Keratinocyte (primary cell): ENCODE data around the gene STX10. TPM values are rescaled to one million over a fixed set of nuclear protein-coding genes. Genes with fewer than 3 reads are reported as not detected.

Source experiments
- DNase-seq: peaks from one replicate; pipeline ENCODE4 v3.0.0-alpha.2; 2011; ENCODE audit warnings: low read depth, missing footprints, low spot score
- FAIRE-seq: peaks from 2 replicates; lab custom pipeline; 2011; peaks lifted over from hg19 to GRCh38; lab: Jason Lieb, UNC
- H2AFZ ChIP-seq: 2 replicates; pipeline ENCODE4 v1.6.0; 2012; ENCODE audit warnings: low read length, control low read depth, inconsistent platforms; ENCODE audit not compliant: control insufficient read depth
- H3K27ac ChIP-seq: 2 replicates; pipeline ENCODE4 v1.5.1; 2011; ENCODE audit warnings: low read length; ENCODE audit not compliant: control insufficient read depth, insufficient read depth
- H3K27me3 ChIP-seq: 3 replicates; pipeline ENCODE4 v1.6.0; 2011; ENCODE audit warnings: low read length; ENCODE audit not compliant: control insufficient read depth, insufficient read depth; ENCODE audit errors: extremely low read depth
- H3K36me3 ChIP-seq, 2 experiments: 2 replicates in 1 of 2; 3 replicates in 1 of 2; pipeline ENCODE4 v1.5.1; 2011; ENCODE audit warnings: low read length in 2 of 2, mild to moderate bottlenecking in 1 of 2; ENCODE audit not compliant: control insufficient read depth in 2 of 2, insufficient read depth in 2 of 2; ENCODE audit errors: extremely low read depth in 1 of 2
- H3K4me1 ChIP-seq: 3 replicates; pipeline ENCODE4 v1.5.1; 2011; ENCODE audit warnings: low read length; ENCODE audit not compliant: control insufficient read depth, insufficient read depth; ENCODE audit errors: extremely low read depth
- H3K4me2 ChIP-seq: 3 replicates; pipeline ENCODE4 v1.6.0; 2011; ENCODE audit warnings: low read depth, low read length; ENCODE audit not compliant: control insufficient read depth, insufficient read depth; ENCODE audit errors: extremely low read depth
- H3K4me3 ChIP-seq, 3 experiments: fragments of 200-600 bp in 1 of 3; sonication (generic) in 1 of 3; 2 replicates in 2 of 3; 3 replicates in 1 of 3; pipeline ENCODE4 v1.5.1; 2011 to 2016; ENCODE audit warnings: low read length in 3 of 3, mild to moderate bottlenecking in 3 of 3, control low read depth in 2 of 3, inconsistent platforms in 1 of 3, low read depth in 1 of 3, mixed read lengths in 1 of 3, mixed run types in 1 of 3, moderate library complexity in 1 of 3; ENCODE audit not compliant: control insufficient read depth in 2 of 3, insufficient read depth in 2 of 3; ENCODE audit errors: extremely low read depth in 1 of 3
- H3K79me2 ChIP-seq: 2 replicates; pipeline ENCODE4 v1.6.0; 2012; ENCODE audit warnings: low read length; ENCODE audit not compliant: control insufficient read depth, insufficient read depth
- H3K9ac ChIP-seq: 3 replicates; pipeline ENCODE4 v1.6.0; 2011; ENCODE audit warnings: low read length; ENCODE audit not compliant: control insufficient read depth, insufficient read depth; ENCODE audit errors: extremely low read depth
- H3K9me1 ChIP-seq: 3 replicates; pipeline ENCODE4 v1.6.0; 2011; ENCODE audit warnings: low read length; ENCODE audit not compliant: control insufficient read depth, insufficient read depth; ENCODE audit errors: extremely low read depth
- H3K9me3 ChIP-seq: 2 replicates; pipeline ENCODE4 v1.5.1; 2012; ENCODE audit warnings: low read depth, low read length; ENCODE audit not compliant: control insufficient read depth
- H4K20me1 ChIP-seq: 3 replicates; pipeline ENCODE4 v1.6.0; 2011; ENCODE audit warnings: low read length; ENCODE audit not compliant: control insufficient read depth, insufficient read depth; ENCODE audit errors: extremely low read depth
- EZH2 ChIP-seq: IDR thresholded peaks from one replicate; pipeline ENCODE4 v1.6.1; 2012; ENCODE audit warnings: inconsistent platforms, mild to moderate bottlenecking, low read length, moderate library complexity
- dilution Hi-C: fragments of 300-500 bp; cut with MboI; formaldehyde crosslinking; loops from one replicate; pipeline ENCODE4 v1.7.0; 2020; ENCODE audit warnings: low sequenced_read_pairs; ENCODE audit not compliant: extremely low pct_ligation_motif_present
- polyA plus RNA-seq, 5 experiments: library from polyadenylated mRNA; depleted of rRNA in 3 of 5; stranded (reverse) in 3 of 5; stranded (forward) in 1 of 5; unstranded in 1 of 5; fragments of >200 nt; gene quantifications; 1 replicate in 1 of 5; 2 replicates in 3 of 5; 3 replicates in 1 of 5; pipeline versions ENCODE4 v1.2.1 to v1.2.3, GENCODE V29; 2011 to 2012; ENCODE audit warnings: missing spikeins in 2 of 5, low read depth in 1 of 5, low replicate concordance in 1 of 5
- TF ChIP-seq, protein P1 (sequence below), 3 experiments: IDR thresholded peaks in 1 of 3; conservative IDR thresholded peaks in 1 of 3; optimal IDR thresholded peaks in 1 of 3; 2 replicates in 2 of 3; 3 replicates in 1 of 3; pipeline versions ENCODE3 to v1.5.1; 2011; ENCODE audit warnings: low read length in 3 of 3, mild to moderate bottlenecking in 3 of 3, moderate library complexity in 2 of 3, control low read depth in 1 of 3, inconsistent platforms in 1 of 3; ENCODE audit not compliant: insufficient read depth in 2 of 3; ENCODE audit errors: extremely low read depth in 1 of 3

STX10 gene
- polyA plus RNA-seq, 1 donor (not counting 4 experiments of a cell fraction or from before 2014, with no cell fraction given), result 65.2 TPM

DNA sequence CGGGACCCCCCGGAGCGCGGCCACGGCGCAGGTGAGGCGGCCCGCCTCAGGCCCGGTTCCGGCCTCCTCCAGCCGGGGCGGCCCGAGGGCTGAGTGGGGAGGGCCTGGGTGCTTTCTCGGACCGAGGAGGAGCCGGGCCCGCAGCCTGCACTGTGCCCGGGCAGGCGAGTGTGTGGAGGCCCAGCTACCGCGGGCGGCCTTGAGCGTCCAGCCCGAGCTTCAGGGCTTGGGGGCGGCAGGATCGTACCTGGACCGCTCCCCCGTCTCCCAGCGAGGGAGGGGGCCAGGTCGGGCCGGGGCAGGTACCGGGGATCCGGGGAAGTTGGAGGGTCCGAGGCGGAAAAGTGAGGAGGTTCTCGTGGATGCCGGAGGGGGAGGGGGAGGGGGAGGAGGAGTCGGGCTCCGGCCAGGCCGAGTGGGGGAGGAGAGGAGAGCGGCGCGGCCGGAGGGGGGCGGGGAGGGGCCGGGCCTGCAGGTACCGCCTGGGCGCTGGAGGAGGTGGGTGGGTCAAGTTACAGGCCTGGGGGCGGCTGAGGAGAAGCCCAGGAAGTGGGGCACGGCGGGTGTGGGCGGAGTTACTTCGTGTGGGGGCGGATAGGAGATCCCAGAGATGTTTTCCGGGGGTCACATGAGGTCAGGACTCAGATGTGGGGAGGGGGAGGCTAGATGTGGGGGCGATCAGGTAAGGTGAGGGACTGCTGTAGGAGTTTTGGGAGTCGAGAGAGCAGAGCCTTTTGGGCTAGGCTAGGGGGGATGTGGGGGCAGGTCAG is 31.6 kb downstream of the STX10 start:
- no peaks in the 10 kb centered on the region for H3K9me1 ChIP-seq
- H3K27me3 ChIP-seq, result no peaks in the 10 kb centered on the region
- H3K36me3 ChIP-seq, result peaks cover 16 to 30% of the 10 kb centered on the region in 2 experiments
- peaks cover 20% of the 10 kb centered on the region for H4K20me1 ChIP-seq
- TF ChIP-seq EZH2, result no peak
- TF ChIP-seq, protein P1, sequence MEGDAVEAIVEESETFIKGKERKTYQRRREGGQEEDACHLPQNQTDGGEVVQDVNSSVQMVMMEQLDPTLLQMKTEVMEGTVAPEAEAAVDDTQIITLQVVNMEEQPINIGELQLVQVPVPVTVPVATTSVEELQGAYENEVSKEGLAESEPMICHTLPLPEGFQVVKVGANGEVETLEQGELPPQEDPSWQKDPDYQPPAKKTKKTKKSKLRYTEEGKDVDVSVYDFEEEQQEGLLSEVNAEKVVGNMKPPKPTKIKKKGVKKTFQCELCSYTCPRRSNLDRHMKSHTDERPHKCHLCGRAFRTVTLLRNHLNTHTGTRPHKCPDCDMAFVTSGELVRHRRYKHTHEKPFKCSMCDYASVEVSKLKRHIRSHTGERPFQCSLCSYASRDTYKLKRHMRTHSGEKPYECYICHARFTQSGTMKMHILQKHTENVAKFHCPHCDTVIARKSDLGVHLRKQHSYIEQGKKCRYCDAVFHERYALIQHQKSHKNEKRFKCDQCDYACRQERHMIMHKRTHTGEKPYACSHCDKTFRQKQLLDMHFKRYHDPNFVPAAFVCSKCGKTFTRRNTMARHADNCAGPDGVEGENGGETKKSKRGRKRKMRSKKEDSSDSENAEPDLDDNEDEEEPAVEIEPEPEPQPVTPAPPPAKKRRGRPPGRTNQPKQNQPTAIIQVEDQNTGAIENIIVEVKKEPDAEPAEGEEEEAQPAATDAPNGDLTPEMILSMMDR (optimal IDR thresholded peaks at IDR 0.05 in 1 of 3, IDR thresholded peaks at IDR 0.05 in 1 of 3, conservative IDR thresholded peaks at IDR 0.05 in 1 of 3; ENCODE audit: extremely low read depth in 1 of 3, insufficient read depth in 2 of 3, low read length in 3 of 3), result no peak
- H2AFZ ChIP-seq, result no peak overlapping the region
- H3K27ac ChIP-seq, result peak overlapping the region; percentile 43
- peaks cover 69% of the 10 kb centered on the region for H3K79me2 ChIP-seq
- H3K4me2 ChIP-seq, result peak overlapping the region; percentile 90
- H3K4me1 ChIP-seq, result peaks cover 32% of the 10 kb centered on the region
- H3K9me3 ChIP-seq, result no peaks in the 10 kb centered on the region
- peak overlapping the region; percentile 78 for H3K9ac ChIP-seq
- FAIRE-seq (no peak), DNase-seq (no peak)
- dilution Hi-C loops, result no loop called here
- H3K4me3 ChIP-seq, result peak overlapping the region; percentile 63 to 95 (median 91)

DNA sequence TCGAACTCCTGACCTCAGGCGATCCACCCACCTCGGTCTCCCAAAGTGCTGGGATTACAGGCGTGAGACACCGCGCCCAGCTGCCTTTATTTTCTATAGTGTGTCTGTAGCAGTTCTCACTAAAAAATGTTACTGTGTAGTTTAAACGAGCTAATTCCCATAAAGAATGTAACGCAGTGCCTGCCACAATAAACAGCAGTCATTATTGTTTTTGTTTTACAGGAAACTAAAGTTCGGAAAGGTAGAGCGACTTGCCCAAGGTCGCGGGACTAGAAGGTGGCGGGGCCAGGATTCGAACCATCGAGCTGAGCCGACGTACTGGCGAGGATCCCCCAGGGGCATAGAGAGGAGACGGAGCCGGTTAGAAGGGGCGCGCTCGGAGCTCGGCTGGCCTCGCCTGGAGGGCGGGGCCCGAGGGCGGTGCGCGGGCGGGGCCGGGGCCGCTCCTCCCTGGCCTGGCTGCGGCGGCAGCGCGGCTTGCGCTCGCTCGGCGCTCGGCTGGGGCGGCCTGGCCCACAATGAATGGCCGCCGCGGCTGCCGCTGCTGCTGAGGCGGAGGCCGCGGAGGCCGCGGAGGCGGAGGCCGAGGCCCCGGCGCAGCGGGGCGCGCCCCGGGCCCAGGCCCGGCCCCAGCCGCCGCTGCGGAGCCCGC is 32.3 kb downstream of the STX10 start, which contains the start of gene NACC1:
TSS of gene NACC1 (plus strand) at position 493 of the 652 bp plus-strand sequence. CDS start 16,944 bp downstream, outside the sequence.
- TF ChIP-seq, protein P1 (optimal IDR thresholded peaks at IDR 0.05 in 1 of 3, IDR thresholded peaks at IDR 0.05 in 1 of 3, conservative IDR thresholded peaks at IDR 0.05 in 1 of 3; ENCODE audit: extremely low read depth in 1 of 3, insufficient read depth in 2 of 3, low read length in 3 of 3), result no peak
- TF ChIP-seq EZH2, result no peak
- peak within 1 kb of the TSS; percentile 74 for H2AFZ ChIP-seq
- H3K27ac ChIP-seq, result peak within 1 kb of the TSS; percentile 84
- dilution Hi-C loops, result no loop called here
- DNase-seq (no peak), FAIRE-seq (no peak)
- H3K4me3 ChIP-seq, result peak within 1 kb of the TSS; percentile 85 to 96 (median 95)
- H3K9me3 ChIP-seq, result no peaks in the 10 kb centered on the region
- H4K20me1 ChIP-seq, result peaks cover 17% of the 10 kb centered on the region
- H3K9me1 ChIP-seq, result no peaks in the 10 kb centered on the region
- H3K36me3 ChIP-seq, result peaks cover 19 to 25% of the 10 kb centered on the region in 2 experiments
- H3K79me2 ChIP-seq, result peaks cover 62% of the 10 kb centered on the region
- peak within 1 kb of the TSS; percentile 90 for H3K4me2 ChIP-seq
- H3K9ac ChIP-seq, result peak within 1 kb of the TSS; percentile 91
- no peaks in the 10 kb centered on the region for H3K27me3 ChIP-seq
- H3K4me1 ChIP-seq, result peaks cover 32% of the 10 kb centered on the region
